ENCODE data around the gene CAMK1D.
"Not testable (repeated sequence)": the region's sequence is repeated elsewhere in the genome, so short reads cannot be mapped to it uniquely, and the experiment has no call there.

The CAMK1D gene

DNA sequence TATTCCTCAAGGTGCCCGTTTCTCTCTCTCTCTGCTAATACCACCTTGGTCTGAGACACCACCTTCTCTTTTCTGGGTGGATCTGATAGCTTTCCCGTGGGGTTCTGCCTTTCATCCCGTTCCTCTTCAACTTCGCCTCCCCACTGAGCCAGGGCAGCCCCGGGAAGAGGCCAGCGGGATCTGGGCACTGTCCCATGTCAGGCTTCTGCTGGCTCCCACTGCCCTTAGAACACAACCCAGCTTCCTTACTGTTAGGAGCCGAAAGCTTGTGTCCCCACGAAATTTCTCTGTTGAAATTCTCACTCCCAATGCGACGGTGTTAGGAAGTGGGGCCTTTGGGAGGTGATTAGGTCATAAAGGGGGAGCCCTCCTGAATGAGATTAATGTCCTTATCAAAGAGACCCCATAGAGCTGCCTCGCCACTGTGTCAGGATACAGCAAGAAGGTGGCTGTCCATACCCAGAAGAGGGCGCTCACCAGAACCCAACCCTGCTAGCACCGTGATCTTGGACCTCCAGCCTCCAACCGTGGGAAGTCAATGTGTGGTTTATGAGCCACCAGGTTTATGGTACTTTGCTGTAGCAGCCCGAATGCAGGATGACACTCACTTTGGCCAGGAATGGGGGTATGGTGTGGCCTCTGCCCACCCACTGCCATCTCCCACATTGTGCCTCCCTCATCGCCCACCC lies 79.2 kb downstream of the CAMK1D start:
- TF ChIP-seq POLR2A (IDR thresholded peaks at IDR 0.05; ENCODE audit: low read depth, low read length): no peak
- FAIRE-seq (no peak), DNase-seq (ENCODE audit: insufficient read length, low spot score) (no peak)

DNA sequence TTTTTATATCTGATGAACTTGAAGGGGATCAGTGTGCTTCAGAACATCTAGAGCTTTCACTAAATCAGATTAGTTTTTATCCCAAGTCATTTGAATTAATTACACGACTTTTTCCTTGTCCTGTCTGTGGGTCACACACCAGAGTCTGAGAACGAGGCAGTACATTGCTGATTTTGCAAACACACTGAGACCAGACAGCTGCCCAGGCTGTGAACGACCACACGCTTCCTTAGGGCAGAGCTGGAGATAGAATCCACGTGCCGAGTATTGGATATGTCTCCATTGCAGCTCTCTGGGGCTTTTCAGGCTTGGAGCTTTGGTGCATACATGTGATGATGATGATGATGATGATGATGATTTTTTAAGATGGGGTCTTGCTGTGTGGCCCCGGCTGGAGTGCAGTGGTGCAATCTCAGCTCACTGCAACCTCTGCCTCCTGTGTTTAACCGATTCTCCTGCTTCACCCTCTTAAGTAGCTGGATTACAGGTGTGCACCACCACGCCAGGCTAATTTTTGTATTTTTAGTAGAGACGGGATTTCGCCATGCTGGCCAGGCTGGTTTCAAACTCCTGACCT lies 81.1 kb downstream of the CAMK1D start:
- no peak for DNase-seq (ENCODE audit: insufficient read length, low spot score)
- FAIRE-seq: no peak
- TF ChIP-seq POLR2A (IDR thresholded peaks at IDR 0.05; ENCODE audit: low read depth, low read length): no peak

DNA sequence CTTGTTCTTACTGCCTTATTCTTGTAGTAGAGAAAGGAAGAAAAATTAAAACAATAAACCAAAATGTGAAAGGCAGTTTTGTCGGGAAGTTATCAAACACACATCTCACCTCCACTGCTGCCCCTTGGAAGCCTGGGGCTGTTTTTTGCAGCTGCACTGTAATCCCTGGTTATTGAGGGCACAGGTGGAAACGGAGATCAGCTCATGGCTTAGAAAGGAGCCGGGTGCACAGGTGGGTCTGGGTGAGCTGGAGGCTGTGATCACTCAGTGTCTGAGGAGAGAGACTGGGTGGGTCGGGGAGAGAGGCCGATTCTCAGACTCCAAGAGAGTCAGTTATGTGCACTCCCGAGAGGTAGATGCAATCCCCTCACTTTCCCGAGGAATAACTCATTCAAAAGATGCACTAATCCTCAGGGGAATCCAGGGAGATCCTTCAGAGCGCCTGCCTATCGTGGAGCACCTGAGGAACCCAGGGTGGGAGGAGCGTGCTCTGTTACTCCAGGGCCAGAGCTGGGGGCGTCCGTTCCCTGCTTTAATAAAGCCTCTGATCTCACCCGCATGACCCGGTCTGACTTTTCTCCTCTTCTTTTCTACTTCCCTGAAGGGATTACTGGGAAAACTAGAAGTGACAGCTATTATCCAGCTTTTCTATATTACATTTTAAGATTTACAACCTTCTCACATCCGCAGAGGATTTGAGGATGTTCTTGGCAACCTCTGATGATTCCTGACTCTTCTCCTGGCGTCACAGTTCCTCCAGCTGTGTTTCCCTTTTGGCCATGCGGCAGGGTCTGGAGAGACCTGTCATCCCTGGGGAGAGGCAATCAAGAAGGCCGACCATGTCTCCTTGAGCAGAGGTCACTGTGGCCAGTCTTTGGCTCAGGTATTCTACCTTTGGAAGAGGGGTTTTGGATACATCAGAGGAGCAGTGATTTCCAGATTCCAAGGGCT lies 82.1 kb downstream of the CAMK1D start:
- no peak for TF ChIP-seq POLR2A (IDR thresholded peaks at IDR 0.05; ENCODE audit: low read depth, low read length)
- FAIRE-seq (no peak), DNase-seq (ENCODE audit: insufficient read length, low spot score) (no peak)

DNA sequence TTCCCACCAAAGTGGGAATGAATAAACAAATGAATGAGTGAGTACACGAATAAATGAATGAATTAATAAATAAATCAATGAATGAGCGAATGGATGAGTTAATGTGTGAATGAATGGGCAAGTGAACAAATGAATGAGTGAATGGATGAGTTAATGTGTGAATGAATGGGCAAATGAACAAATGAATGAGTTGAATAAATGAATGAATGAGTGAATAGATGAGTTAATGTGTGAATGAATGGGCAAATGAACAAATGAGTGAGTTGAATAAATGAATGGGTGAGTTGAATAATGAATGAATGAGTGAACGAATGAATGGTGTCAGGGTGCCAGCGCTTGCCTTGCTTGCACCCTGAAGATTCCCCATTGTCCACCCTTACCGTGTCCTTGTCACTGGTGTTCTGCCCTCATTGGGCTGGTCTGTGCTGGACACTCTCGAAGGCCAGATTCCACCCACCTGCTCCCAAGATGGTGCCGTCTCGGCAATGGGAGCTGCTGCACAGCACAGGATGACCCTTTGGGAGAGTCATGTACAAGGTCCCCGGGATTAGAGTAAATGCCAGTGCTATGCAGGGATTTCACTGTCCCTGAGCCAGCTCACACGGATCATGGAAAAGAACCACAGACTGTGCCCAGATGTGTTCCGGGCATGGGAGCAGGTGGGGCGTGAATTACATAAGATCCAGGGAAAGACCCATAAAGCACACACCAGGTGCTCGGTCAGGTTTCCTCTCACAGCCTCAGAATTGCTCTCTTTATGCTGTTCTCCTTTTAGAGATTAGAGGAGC lies 83.2 kb downstream of the CAMK1D start:
- no peak for FAIRE-seq

DNA sequence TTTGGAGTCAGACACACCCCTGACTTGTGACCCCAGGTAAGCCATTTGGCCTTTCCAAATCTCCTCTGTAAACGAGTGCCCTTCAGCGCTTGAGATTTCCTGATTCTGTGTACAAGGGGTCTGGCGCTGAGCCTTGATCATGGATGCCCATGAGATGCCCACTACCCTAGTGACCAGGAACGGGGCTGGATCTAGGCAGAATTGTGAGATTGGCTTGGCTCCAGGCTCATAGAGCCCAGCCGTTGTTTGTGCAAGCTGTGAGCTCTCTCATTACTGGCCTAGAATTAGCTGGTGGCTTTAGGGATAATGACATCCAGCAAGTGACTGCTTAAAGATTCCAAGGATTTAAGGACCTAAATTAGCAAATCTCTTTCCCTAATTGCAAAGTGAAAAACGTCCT lies 84.9 kb downstream of the CAMK1D start:
- DNase-seq (ENCODE audit: insufficient read length, low spot score) (no peak), FAIRE-seq (no peak)
- TF ChIP-seq POLR2A (IDR thresholded peaks at IDR 0.05; ENCODE audit: low read depth, low read length): no peak

More for the DNA sequence above, 83.2 kb downstream of the CAMK1D start:
- no peak for DNase-seq (ENCODE audit: insufficient read length, low spot score)
- no peak for TF ChIP-seq POLR2A (IDR thresholded peaks at IDR 0.05; ENCODE audit: low read depth, low read length)

DNA sequence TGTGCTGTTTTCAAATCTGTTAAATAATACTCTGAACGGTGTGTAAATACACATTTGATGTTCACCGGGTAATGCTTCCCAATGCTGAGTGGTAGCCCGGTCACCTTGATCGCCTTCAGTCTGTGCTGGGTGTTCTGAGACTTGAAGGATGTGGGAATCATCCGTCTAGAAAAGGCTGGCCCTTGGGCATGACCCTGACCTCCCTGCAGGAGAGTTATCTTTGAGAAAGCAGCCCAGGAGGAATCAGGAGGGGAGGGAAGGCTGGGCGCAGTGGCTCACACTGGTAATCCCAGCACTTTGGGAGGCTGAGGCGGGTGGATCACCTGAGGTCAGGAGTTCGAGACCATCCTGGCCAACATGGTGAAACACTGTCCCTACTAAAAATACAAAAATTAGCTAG lies 85.3 kb downstream of the CAMK1D start:
- not testable (repeated sequence) for DNase-seq (ENCODE audit: insufficient read length, low spot score); FAIRE-seq

DNA sequence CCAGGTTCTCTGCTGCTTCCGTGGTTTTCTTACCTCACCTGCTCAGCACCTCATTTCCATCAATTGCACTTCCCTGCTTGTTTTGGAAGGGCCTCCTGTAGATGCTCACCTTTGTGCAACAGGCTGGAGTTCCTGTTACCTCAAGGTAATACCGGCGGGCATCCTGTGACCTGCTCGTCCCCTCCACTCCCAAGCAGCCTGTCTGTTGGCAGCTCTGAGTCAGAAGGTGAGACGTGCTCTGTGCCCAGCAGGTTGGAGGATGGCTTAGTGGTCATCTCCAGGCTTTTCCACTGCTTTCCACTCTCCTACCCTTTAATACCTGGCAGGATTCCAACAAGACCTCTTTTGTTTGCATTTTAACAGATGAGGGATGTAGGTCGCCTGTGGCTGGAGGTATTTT lies 86.0 kb downstream of the CAMK1D start:
- DNase-seq (ENCODE audit: insufficient read length, low spot score) (no peak), FAIRE-seq (no peak)
- TF ChIP-seq POLR2A (IDR thresholded peaks at IDR 0.05; ENCODE audit: low read depth, low read length): no peak

DNA sequence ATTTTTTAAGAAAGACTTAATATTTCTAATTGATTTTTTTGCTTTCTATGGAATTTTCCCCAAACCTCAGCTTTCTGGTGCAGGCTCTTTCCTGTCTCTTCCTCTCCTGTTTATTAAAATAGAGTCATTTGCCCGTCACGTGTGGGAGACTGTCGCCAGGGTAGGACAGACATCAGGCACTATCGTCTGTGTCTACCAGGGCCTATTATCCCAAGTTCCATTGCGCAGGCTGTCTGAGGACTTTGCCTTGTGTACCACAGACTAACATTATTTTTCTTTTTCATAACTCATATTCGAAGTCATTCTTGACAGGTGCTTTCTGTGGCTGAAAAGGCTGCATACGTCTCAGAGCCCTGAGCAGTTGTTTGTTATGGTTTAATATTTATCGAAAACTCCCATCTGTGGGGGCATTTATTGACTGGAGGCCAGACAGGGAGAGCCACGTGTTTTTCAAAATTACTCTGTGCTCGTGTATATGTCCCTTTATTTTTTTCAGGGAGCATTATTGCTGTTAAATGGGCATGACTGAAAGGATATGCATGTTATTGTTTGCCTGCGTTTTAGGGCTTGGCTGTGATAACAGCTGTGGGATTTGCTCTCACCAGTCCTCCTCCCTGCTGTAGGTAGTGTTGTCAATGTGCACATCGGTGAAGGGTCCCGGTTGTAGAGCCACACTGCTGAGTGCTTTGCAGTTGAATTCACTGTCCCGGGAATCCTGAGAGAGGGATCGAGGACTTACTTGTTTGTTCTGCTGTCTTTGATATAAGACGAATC lies 89.8 kb downstream of the CAMK1D start:
- FAIRE-seq (no peak), DNase-seq (ENCODE audit: insufficient read length, low spot score) (no peak)
- no peak for TF ChIP-seq POLR2A (IDR thresholded peaks at IDR 0.05; ENCODE audit: low read depth, low read length)

DNA sequence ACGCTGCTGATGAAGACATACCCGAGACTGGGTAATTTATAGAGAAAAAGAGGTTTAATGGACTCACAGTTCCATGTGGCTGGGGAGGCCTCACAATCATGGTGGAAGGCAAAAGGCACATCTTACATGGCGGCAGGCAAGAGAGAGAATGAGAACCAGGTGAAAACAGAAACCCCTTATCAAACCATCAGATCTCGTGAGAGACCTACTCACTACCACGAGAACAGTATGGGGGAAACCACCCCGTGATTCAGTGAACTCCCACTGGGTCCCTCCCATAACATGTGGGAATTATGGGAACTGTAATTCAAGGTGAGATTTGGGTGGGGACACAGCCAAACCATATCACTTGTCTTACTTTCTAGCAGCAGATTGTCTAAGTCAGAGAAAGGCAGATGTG lies 90.4 kb downstream of the CAMK1D start:
- not testable (repeated sequence) for FAIRE-seq; DNase-seq (ENCODE audit: insufficient read length, low spot score)

DNA sequence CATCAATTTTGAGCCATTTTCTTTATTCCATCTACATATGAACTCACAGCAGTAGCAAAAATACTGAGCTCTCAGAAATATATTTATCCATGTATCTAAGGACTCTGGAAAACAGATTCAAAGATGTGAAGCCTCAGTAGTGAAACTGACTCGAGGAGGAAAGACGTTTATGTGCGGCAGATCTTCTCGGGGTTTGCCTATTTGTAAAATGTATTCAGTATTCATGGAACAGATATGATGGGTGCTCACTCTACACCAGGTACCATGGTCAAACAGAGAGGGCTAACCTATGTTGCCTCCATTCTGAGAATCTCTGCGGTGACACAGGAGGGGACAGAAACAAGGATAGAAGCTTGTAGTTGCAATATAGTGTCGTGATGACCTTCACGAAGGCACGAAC lies 93.7 kb downstream of the CAMK1D start:
- TF ChIP-seq POLR2A (IDR thresholded peaks at IDR 0.05; ENCODE audit: low read depth, low read length): no peak
- no peak for DNase-seq (ENCODE audit: insufficient read length, low spot score)
- FAIRE-seq: no peak

DNA sequence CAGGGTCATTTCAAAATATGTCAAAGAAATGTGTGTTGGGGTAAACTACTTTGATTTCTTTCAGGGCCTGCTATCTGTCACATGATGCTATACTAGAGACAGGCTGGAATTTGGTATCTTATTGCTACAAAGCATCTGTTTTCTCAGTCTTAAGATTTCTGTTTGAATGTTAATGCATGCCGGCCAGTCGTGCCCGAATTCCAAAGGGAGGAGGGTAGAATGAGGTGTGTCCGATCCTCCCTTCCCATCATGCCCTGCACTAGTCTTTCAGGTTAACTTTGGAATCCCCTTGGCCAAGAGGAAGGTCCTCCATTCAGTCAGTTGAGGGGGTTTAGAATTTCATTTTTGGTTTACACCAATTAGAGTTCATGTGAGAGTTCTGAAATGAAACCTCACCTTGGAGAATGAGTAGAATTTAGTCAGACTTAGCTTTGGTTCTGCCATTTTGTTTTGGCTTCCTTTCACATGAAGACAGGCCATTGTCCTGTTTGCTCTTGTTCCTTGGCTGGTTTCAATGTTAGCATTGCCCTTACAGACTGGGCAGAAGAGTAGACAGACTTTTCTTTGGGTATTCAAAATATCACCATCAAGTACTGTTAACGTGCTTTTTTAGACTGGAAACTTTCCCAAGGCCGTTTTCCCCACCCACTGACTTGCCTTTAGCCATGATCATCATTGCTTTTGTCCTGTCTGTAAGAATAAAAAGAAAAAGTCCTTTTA lies 95.8 kb downstream of the CAMK1D start:
- FAIRE-seq: no peak
- no peak for TF ChIP-seq POLR2A (IDR thresholded peaks at IDR 0.05; ENCODE audit: low read depth, low read length)
- DNase-seq (ENCODE audit: insufficient read length, low spot score): no peak

DNA sequence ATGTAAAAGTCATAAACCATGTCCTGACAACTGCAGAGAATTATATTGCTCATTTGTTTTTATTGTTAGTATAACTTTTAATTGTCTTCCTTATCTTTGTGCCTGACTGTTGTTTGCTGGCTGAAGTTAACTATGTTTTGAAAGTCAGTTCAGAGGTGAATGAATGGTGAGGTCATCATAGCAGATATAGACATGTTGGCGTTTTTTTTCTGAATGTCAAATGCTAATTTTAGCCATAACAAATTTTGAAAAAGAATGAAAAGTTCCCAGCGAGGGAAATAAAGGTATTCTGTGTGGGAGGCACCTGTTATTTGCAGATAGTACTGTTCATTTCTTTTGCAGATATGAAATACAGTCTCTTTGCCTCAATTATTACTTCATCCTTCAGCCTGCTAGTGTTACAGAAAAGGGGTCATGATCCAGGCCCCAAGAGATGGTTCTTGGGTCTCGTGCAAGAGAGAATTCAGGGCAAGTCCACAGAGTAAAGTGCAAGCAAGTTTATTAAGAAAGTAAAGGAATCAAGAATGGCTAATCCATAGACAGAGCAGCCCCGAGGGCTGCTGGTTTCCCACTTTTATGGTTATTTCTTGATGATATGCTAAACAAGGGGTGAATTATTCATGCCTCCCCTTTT lies 96.5 kb downstream of the CAMK1D start:
- DNase-seq (ENCODE audit: insufficient read length, low spot score) (no peak), FAIRE-seq (no peak)
- no peak for TF ChIP-seq POLR2A (IDR thresholded peaks at IDR 0.05; ENCODE audit: low read depth, low read length)

Measured in H54 (cell line).